ENCODE measurements around the gene SRSF4. TPM values are rescaled to one million over a fixed set of nuclear protein-coding genes. Genes with fewer than 3 reads are reported as not detected.

The SRSF4 gene
- total RNA-seq, 1 experiment from 2014 or later, result 69.0 TPM

GRCh38 chr1:29217633-29218032 is 35.9 kb upstream of the SRSF4 start:
- no peak overlapping the region for H3K27ac ChIP-seq (ENCODE audit: low read depth, low read length)
- H3K9ac ChIP-seq (ENCODE audit: low read length), result no peak overlapping the region
- H3K36me3 ChIP-seq (ENCODE audit: control insufficient read depth in 1 of 2, insufficient read depth in 2 of 2, low read length in 2 of 2), result peaks cover 15 to 53% of the 10 kb centered on the region in 2 experiments
- ChIA-PET CTCF (interaction anchor here (1.5 kb wide), 1 partner anchor 15 kb away, joined by 3 read pairs; no protein-coding TSS in a partner anchor), POLR2A (interaction anchor here (0.7 kb wide), 1 partner anchor 36 kb away, joined by 7 read pairs; the partner anchor contains the start of gene SRSF4), RAD21 (ENCODE audit: low non-redundant PET in 1 of 2, low total read pairs in 2 of 2, uncharacterized antibody in 2 of 2, unreplicated experiment in 2 of 2) (no interaction called here)
- H3K79me2 ChIP-seq (ENCODE audit: insufficient read depth, low read length), result peaks cover 26% of the 10 kb centered on the region
- H3K4me2 ChIP-seq (ENCODE audit: low read length), result no peak overlapping the region
- TF ChIP-seq TCF7L2 (IDR thresholded peaks at IDR 0.05; ENCODE audit: borderline replicate concordance, extremely low read depth, insufficient read depth, insufficient read length) (no peak), EGR1 (IDR thresholded peaks at IDR 0.05; ENCODE audit: low read depth) (no peak), ZFX (IDR thresholded peaks at IDR 0.05) (no peak), POLR2A (IDR thresholded peaks at IDR 0.05; ENCODE audit: borderline replicate concordance, extremely low read depth, insufficient read depth, insufficient read length) (no peak), EZH2 (IDR thresholded peaks at IDR 0.05) (no peak), ATF3 (IDR thresholded peaks at IDR 0.05) (no peak), REST (IDR thresholded peaks at IDR 0.05; ENCODE audit: low read depth) (no peak), SIN3A (IDR thresholded peaks at IDR 0.05; ENCODE audit: low read depth) (no peak), CBX3 (IDR thresholded peaks at IDR 0.05; ENCODE audit: low read depth) (no peak), MAX (IDR thresholded peaks at IDR 0.05) (no peak), CEBPB (IDR thresholded peaks at IDR 0.05; ENCODE audit: low read depth) (no peak), FOSL1 (IDR thresholded peaks at IDR 0.05; ENCODE audit: low read depth) (no peak), JUND (IDR thresholded peaks at IDR 0.05) (no peak), ELF1 (IDR thresholded peaks at IDR 0.05; ENCODE audit: borderline replicate concordance, low read depth) (no peak)
- no peaks in the 10 kb centered on the region for H3K9me3 ChIP-seq (ENCODE audit: control insufficient read depth in 1 of 2, insufficient read depth in 1 of 2, low read depth in 1 of 2, low read length in 2 of 2)
- DNase-seq (ENCODE audit: low read depth, low spot score), result no peak
- H4K20me1 ChIP-seq (ENCODE audit: insufficient read depth), result no peaks in the 10 kb centered on the region
- H3K4me1 ChIP-seq (ENCODE audit: control insufficient read depth in 1 of 2, insufficient read depth in 2 of 2, low read length in 2 of 2), result no peaks in the 10 kb centered on the region
- no peak overlapping the region for H3K4me3 ChIP-seq (replicated peaks in 1 of 2; ENCODE audit: low read depth in 1 of 2, low read length in 2 of 2)
- no peak for ATAC-seq
- intact Hi-C loops (cut with micrococcal nuclease), result no loop called here
- BruUV-seq (replicated peaks), result no TSS peak
- no peaks in the 10 kb centered on the region for H3K9me2 ChIP-seq (ENCODE audit: insufficient read depth)
- no peak overlapping the region for H2AFZ ChIP-seq (ENCODE audit: low read depth, low read length, poor library complexity, severe bottlenecking)
- H3K27me3 ChIP-seq (ENCODE audit: insufficient read depth, low read length), result no peaks in the 10 kb centered on the region

Measured in HCT116 (cell line).